ENCODE results near the gene SAMD11.

SAMD11 gene

GRCh38 chr1:937521-937920 lies 13.8 kb downstream of the SAMD11 start:
- H3K4me3 ChIP-seq (replicated peaks; ENCODE audit: low read depth, low read length): no peak overlapping the region
- TF ChIP-seq CTCF (IDR thresholded peaks at IDR 0.05; ENCODE audit: low read depth, low read length, missing control alignments): no peak
- no peak for DNase-seq (ENCODE audit: extremely low read depth, low read depth)

- DNase-seq (ENCODE audit: extremely low read depth, low read depth): no peak
- peak; percentile 62 for TF ChIP-seq CTCF (IDR thresholded peaks at IDR 0.05; ENCODE audit: low read depth, low read length, missing control alignments)
- H3K4me3 ChIP-seq (replicated peaks; ENCODE audit: low read depth, low read length): no peak overlapping the region
Measured at GRCh38 chr1:938088-938683, 14.5 kb downstream of the SAMD11 start.

- H3K4me3 ChIP-seq (replicated peaks; ENCODE audit: low read depth, low read length): no peak overlapping the region
- TF ChIP-seq CTCF (IDR thresholded peaks at IDR 0.05; ENCODE audit: low read depth, low read length, missing control alignments): no peak
- DNase-seq (ENCODE audit: extremely low read depth, low read depth): no peak
Measured at GRCh38 chr1:938711-939489, 15.2 kb downstream of the SAMD11 start.

- no peak overlapping the region for H3K4me3 ChIP-seq (replicated peaks; ENCODE audit: low read depth, low read length)
- TF ChIP-seq CTCF (IDR thresholded peaks at IDR 0.05; ENCODE audit: low read depth, low read length, missing control alignments): no peak
- no peak for DNase-seq (ENCODE audit: extremely low read depth, low read depth)
Measured at GRCh38 chr1:939511-940106, 15.9 kb downstream of the SAMD11 start.

GRCh38 chr1:940107-941014 lies 16.6 kb downstream of the SAMD11 start:
- TF ChIP-seq CTCF (IDR thresholded peaks at IDR 0.05; ENCODE audit: low read depth, low read length, missing control alignments): no peak
- no peak for DNase-seq (ENCODE audit: extremely low read depth, low read depth)
- H3K4me3 ChIP-seq (replicated peaks; ENCODE audit: low read depth, low read length): peak overlapping the region; percentile 17; the same call in 1 of the 2 replicates

- no peak overlapping the region for H3K4me3 ChIP-seq (replicated peaks; ENCODE audit: low read depth, low read length)
- no peak for TF ChIP-seq CTCF (IDR thresholded peaks at IDR 0.05; ENCODE audit: low read depth, low read length, missing control alignments)
- DNase-seq (ENCODE audit: extremely low read depth, low read depth): no peak
Measured at GRCh38 chr1:941015-941587, 17.4 kb downstream of the SAMD11 start.

All from HFF-Myc (cell line).